ENCODE results near the gene GPR39.

The GPR39 gene

GRCh38 chr2:132607426-132608090, 191.0 kb downstream of the GPR39 start:
- no peak for DNase-seq

- DNase-seq, result no peak
Measured at GRCh38 chr2:132608311-132608710, 191.7 kb downstream of the GPR39 start.

- no peak for DNase-seq
Measured at GRCh38 chr2:132609101-132609890, 192.7 kb downstream of the GPR39 start.

- no peak for DNase-seq
Measured at GRCh38 chr2:132611719-132612118, 195.1 kb downstream of the GPR39 start.

- no peak for DNase-seq
Measured at GRCh38 chr2:132615329-132616085, 198.9 kb downstream of the GPR39 start.

- DNase-seq, result no peak
Measured at GRCh38 chr2:132617989-132618388, 201.4 kb downstream of the GPR39 start.

- DNase-seq, result no peak
Measured at GRCh38 chr2:132618734-132619133, 202.1 kb downstream of the GPR39 start.

GRCh38 chr2:132620115-132620514, 203.5 kb downstream of the GPR39 start:
- no peak for DNase-seq

GRCh38 chr2:132621131-132621875, 204.7 kb downstream of the GPR39 start:
- DNase-seq, result no peak

- no peak for DNase-seq
Measured at GRCh38 chr2:132623096-132623839, 206.7 kb downstream of the GPR39 start.

GRCh38 chr2:132627536-132627935, 210.9 kb downstream of the GPR39 start:
- DNase-seq, result no peak

- no peak for DNase-seq
Measured at GRCh38 chr2:132632000-132632649, 215.5 kb downstream of the GPR39 start.

GRCh38 chr2:132633635-132634034, 217.0 kb downstream of the GPR39 start:
- no peak for DNase-seq

GRCh38 chr2:132636346-132636745, 219.7 kb downstream of the GPR39 start:
- DNase-seq, result no peak

GRCh38 chr2:132638313-132639040, 221.9 kb downstream of the GPR39 start:
- DNase-seq, result no peak

- no peak for DNase-seq
Measured at GRCh38 chr2:132640116-132640515, 223.5 kb downstream of the GPR39 start.

GRCh38 chr2:132641819-132642218, 225.2 kb downstream of the GPR39 start:
- no peak for DNase-seq

- no peak for DNase-seq
Measured at GRCh38 chr2:132642415-132642814, 225.8 kb downstream of the GPR39 start.

- no peak for DNase-seq
Measured at GRCh38 chr2:132645176-132645575, 228.6 kb downstream of the GPR39 start.

- no peak for DNase-seq
Measured at GRCh38 chr2:132645722-132646539, 229.3 kb downstream of the GPR39 start.
